ENCODE results near the gene HSD17B12. TPM values are rescaled to one million over a fixed set of nuclear protein-coding genes. Genes with fewer than 3 reads are reported as not detected.

Gene HSD17B12
- total RNA-seq, 1 donor from 2014 or later, result 48.2 TPM

DNA sequence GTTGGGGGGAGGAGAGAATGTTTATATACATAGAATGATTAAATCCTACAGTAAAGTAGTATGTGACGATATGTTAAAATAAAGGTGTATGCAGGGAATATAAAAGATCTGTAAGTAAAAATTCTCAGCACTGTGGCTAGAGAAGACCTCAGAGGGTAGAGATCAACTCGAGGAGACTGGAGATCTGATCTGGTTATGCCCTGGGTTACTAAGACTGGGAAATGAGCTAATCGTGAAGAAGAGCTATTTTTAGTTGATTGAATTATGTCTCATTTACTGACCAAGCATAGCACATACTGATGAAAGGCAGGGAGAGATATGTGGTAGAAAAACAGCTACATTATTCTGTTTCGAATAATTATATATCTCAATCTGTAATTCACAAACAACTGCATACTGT lies 157.3 kb downstream of the HSD17B12 start:
- TF ChIP-seq, protein P1, sequence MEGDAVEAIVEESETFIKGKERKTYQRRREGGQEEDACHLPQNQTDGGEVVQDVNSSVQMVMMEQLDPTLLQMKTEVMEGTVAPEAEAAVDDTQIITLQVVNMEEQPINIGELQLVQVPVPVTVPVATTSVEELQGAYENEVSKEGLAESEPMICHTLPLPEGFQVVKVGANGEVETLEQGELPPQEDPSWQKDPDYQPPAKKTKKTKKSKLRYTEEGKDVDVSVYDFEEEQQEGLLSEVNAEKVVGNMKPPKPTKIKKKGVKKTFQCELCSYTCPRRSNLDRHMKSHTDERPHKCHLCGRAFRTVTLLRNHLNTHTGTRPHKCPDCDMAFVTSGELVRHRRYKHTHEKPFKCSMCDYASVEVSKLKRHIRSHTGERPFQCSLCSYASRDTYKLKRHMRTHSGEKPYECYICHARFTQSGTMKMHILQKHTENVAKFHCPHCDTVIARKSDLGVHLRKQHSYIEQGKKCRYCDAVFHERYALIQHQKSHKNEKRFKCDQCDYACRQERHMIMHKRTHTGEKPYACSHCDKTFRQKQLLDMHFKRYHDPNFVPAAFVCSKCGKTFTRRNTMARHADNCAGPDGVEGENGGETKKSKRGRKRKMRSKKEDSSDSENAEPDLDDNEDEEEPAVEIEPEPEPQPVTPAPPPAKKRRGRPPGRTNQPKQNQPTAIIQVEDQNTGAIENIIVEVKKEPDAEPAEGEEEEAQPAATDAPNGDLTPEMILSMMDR (IDR thresholded peaks at IDR 0.05), result no peak
- Histone ChIP-seq H3K27ac (no peak overlapping the region), H3K4me1 (peaks cover 3 to 17% of the 10 kb centered on the region in 2 donors), H3K9me3 (no peaks in the 10 kb centered on the region), H3K36me3 (peaks cover 0 to 8% of the 10 kb centered on the region in 2 donors), H3K4me3 (no peak overlapping the region), H3K27me3 (no peaks in the 10 kb centered on the region)
- no peak for DNase-seq (ENCODE audit: low spot score in 2 of 2)
- intact Hi-C loops (cut with DNase I), result no loop called here

DNA sequence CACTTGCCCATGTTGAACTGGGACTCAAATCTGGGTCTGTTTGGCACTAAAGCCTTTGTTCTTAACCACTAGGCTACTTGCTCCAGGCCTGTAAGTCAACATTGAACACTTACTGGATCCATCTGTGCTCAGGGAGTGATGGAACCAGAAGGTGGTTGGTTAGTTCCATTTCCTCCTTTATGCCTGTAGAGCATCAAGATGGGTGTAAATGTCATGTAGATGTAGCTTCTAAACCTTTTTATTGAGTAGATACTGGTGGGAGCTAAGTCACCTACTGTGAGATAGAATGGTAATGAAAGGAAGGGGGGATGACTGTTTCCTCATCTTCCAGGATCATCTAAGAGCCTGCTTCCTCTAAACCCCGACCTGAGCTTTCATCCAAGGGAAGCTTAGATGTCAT lies 161.5 kb downstream of the HSD17B12 start:
- TF ChIP-seq, protein P1 (IDR thresholded peaks at IDR 0.05), result no peak
- Histone ChIP-seq H3K4me3 (no peak overlapping the region), H3K36me3 (peaks cover 0 to 8% of the 10 kb centered on the region in 2 donors), H3K27me3 (no peaks in the 10 kb centered on the region), H3K9me3 (no peaks in the 10 kb centered on the region), H3K27ac (no peak overlapping the region), H3K4me1 (peaks cover 0 to 3% of the 10 kb centered on the region in 2 donors)
- intact Hi-C loops (cut with DNase I), result no loop called here
- DNase-seq (ENCODE audit: low spot score in 2 of 2), result no peak

DNA sequence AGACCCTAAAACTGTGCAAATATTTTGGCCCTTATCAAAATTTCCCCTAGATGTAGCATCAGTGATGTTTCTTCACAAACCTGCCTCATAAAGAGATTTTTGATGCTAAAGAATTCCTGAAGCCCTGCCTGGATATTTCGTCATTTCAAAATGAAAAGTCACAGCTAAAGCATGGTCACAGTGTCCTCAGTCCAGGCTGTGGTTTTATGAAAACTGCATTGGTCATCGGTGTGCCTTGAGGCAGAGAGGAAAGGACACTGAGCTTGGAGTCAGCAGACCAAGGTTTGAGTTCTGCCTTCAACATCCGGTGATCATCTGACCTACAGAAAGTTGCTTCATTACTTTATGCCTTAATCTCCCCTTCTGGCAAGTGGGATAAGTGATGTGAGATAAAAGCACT lies 165.3 kb downstream of the HSD17B12 start:
- Histone ChIP-seq H3K36me3 (no peaks in the 10 kb centered on the region), H3K9me3 (no peaks in the 10 kb centered on the region), H3K4me3 (no peak overlapping the region), H3K4me1 (no peaks in the 10 kb centered on the region), H3K27ac (no peak overlapping the region), H3K27me3 (no peaks in the 10 kb centered on the region)
- no peak for DNase-seq (ENCODE audit: low spot score in 2 of 2)
- TF ChIP-seq, protein P1 (IDR thresholded peaks at IDR 0.05), result no peak
- intact Hi-C loops (cut with DNase I), result no loop called here

- H3K9me3 ChIP-seq, result no peaks in the 10 kb centered on the region
- DNase-seq (ENCODE audit: low spot score in 2 of 2), result no peak
- TF ChIP-seq, protein P1 (IDR thresholded peaks at IDR 0.05), result peak; percentile 46 to 83 (median 50)
- peaks cover 6 to 12% of the 10 kb centered on the region in 2 donors for H3K36me3 ChIP-seq
- intact Hi-C loops (cut with DNase I), result no loop called here
- H3K27me3 ChIP-seq, result no peaks in the 10 kb centered on the region
- H3K27ac ChIP-seq, result no peak overlapping the region
- no peak overlapping the region for H3K4me3 ChIP-seq
- no peaks in the 10 kb centered on the region for H3K4me1 ChIP-seq
Measured at GRCh38 chr11:43852057-43852636, 171.6 kb downstream of the HSD17B12 start.

- DNase-seq (ENCODE audit: low spot score in 2 of 2), result no peak
Measured at GRCh38 chr11:43853781-43854180, 173.2 kb downstream of the HSD17B12 start.

More at GRCh38 chr11:43853781-43854180, 173.2 kb downstream of the HSD17B12 start:
- intact Hi-C loops (cut with DNase I), result no loop called here
- TF ChIP-seq, protein P1 (IDR thresholded peaks at IDR 0.05), result no peak
- Histone ChIP-seq H3K4me1 (no peaks in the 10 kb centered on the region), H3K27ac (no peak overlapping the region), H3K27me3 (no peaks in the 10 kb centered on the region), H3K36me3 (peaks cover 6 to 12% of the 10 kb centered on the region in 2 donors), H3K9me3 (no peaks in the 10 kb centered on the region), H3K4me3 (no peak overlapping the region)

Data from ascending aorta (tissue), 2 donors.